Measurements from ENCODE around the gene ATP2C1.

ATP2C1 gene

DNA sequence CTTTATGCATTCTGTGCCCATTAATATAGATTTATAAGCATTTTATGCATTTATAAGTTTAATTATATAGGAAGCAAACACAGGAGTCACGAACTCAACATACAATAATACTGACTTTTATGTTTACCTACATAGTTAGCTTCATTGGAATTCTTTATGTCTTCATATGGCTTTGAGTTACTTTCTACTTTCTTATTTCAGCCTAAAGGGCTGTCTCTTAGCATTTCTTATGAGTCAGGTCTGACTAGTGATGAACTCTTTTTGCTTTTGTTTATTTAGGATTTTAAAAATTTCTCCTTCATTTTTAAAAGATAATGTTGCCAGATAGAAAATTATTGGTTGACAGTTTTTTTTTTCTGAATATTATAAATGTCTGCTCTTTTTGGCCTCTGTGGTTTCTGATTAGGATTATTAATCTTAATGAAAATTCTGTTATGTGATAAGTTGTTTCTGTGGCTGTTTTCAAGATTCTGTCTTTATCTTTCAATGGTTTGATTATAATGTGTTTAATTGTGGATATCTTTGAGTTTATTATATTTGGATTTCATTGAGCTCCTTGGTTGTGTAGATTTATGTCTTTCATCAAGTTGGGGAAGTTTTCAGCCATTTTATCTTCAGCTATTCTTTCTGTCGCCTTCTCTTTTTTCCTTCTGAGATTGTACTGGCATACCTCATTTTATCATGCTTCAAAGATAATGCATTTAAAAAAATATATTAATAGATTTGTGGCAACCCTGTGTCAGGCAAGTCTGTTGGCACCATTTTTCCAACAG is 54.3 kb downstream of the ATP2C1 start:
- H3K27me3 ChIP-seq (ENCODE audit: insufficient read depth, poor library complexity, severe bottlenecking) = no peaks in the 10 kb centered on the region
- TF ChIP-seq POLR2AphosphoS5 (IDR thresholded peaks at IDR 0.05; ENCODE audit: low read depth) (no peak), SPI1 (IDR thresholded peaks at IDR 0.05; ENCODE audit: borderline replicate concordance, low read depth) (no peak), GABPA (IDR thresholded peaks at IDR 0.05; ENCODE audit: low read depth) (no peak)
- TF ChIP-seq, protein P1, sequence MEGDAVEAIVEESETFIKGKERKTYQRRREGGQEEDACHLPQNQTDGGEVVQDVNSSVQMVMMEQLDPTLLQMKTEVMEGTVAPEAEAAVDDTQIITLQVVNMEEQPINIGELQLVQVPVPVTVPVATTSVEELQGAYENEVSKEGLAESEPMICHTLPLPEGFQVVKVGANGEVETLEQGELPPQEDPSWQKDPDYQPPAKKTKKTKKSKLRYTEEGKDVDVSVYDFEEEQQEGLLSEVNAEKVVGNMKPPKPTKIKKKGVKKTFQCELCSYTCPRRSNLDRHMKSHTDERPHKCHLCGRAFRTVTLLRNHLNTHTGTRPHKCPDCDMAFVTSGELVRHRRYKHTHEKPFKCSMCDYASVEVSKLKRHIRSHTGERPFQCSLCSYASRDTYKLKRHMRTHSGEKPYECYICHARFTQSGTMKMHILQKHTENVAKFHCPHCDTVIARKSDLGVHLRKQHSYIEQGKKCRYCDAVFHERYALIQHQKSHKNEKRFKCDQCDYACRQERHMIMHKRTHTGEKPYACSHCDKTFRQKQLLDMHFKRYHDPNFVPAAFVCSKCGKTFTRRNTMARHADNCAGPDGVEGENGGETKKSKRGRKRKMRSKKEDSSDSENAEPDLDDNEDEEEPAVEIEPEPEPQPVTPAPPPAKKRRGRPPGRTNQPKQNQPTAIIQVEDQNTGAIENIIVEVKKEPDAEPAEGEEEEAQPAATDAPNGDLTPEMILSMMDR (IDR thresholded peaks at IDR 0.05; ENCODE audit: insufficient read depth, low read length) = no peak
- TF ChIP-seq, protein P2, sequence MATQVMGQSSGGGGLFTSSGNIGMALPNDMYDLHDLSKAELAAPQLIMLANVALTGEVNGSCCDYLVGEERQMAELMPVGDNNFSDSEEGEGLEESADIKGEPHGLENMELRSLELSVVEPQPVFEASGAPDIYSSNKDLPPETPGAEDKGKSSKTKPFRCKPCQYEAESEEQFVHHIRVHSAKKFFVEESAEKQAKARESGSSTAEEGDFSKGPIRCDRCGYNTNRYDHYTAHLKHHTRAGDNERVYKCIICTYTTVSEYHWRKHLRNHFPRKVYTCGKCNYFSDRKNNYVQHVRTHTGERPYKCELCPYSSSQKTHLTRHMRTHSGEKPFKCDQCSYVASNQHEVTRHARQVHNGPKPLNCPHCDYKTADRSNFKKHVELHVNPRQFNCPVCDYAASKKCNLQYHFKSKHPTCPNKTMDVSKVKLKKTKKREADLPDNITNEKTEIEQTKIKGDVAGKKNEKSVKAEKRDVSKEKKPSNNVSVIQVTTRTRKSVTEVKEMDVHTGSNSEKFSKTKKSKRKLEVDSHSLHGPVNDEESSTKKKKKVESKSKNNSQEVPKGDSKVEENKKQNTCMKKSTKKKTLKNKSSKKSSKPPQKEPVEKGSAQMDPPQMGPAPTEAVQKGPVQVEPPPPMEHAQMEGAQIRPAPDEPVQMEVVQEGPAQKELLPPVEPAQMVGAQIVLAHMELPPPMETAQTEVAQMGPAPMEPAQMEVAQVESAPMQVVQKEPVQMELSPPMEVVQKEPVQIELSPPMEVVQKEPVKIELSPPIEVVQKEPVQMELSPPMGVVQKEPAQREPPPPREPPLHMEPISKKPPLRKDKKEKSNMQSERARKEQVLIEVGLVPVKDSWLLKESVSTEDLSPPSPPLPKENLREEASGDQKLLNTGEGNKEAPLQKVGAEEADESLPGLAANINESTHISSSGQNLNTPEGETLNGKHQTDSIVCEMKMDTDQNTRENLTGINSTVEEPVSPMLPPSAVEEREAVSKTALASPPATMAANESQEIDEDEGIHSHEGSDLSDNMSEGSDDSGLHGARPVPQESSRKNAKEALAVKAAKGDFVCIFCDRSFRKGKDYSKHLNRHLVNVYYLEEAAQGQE (IDR thresholded peaks at IDR 0.05; ENCODE audit: insufficient replicate concordance, low read depth) = no peak
- DNase-seq (ENCODE audit: low read depth in 1 of 2, low spot score in 1 of 2) = no peak
- no peak overlapping the region for H3K4me3 ChIP-seq (replicated peaks; ENCODE audit: insufficient read depth, low read length)
- H3K27ac ChIP-seq (replicated peaks) = no peak overlapping the region

- H3K27me3 ChIP-seq (ENCODE audit: insufficient read depth, poor library complexity, severe bottlenecking) = no peaks in the 10 kb centered on the region
- no peak overlapping the region for H3K4me3 ChIP-seq (replicated peaks; ENCODE audit: insufficient read depth, low read length)
- TF ChIP-seq, protein P1 (IDR thresholded peaks at IDR 0.05; ENCODE audit: insufficient read depth, low read length) = no peak
- TF ChIP-seq, protein P2 (IDR thresholded peaks at IDR 0.05; ENCODE audit: insufficient replicate concordance, low read depth) = no peak
- TF ChIP-seq GABPA (IDR thresholded peaks at IDR 0.05; ENCODE audit: low read depth) (no peak), POLR2AphosphoS5 (IDR thresholded peaks at IDR 0.05; ENCODE audit: low read depth) (no peak), SPI1 (IDR thresholded peaks at IDR 0.05; ENCODE audit: borderline replicate concordance, low read depth) (no peak)
- H3K27ac ChIP-seq (replicated peaks) = no peak overlapping the region
- DNase-seq (ENCODE audit: low read depth in 1 of 2, low spot score in 1 of 2) = no peak
Observed at GRCh38 chr3:130948929-130949328, 55.0 kb downstream of the ATP2C1 start.

DNA sequence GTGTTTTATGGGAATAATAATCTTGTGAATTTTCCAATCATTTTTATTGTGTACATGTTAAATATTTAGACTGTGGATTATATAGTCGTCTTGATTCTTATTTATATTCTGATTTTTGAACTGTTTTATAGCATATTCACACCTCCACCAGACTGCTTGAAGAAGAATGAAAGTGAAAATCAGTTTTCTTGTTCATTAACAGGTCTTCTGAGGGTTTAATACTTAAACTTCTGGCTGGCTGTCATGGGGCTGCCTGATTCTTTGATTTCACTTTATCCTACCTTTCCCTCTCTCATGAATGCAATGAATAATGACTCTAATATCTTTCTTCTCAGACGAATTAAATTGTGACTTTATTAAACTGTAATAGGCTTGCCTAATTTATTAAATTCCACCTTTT is 56.2 kb downstream of the ATP2C1 start:
- DNase-seq (ENCODE audit: low read depth in 1 of 2, low spot score in 1 of 2) = no peak
- no peak overlapping the region for H3K27ac ChIP-seq (replicated peaks)
- no peaks in the 10 kb centered on the region for H3K27me3 ChIP-seq (ENCODE audit: insufficient read depth, poor library complexity, severe bottlenecking)
- H3K4me3 ChIP-seq (replicated peaks; ENCODE audit: insufficient read depth, low read length) = no peak overlapping the region
- TF ChIP-seq, protein P2 (IDR thresholded peaks at IDR 0.05; ENCODE audit: insufficient replicate concordance, low read depth) = no peak
- TF ChIP-seq SPI1 (IDR thresholded peaks at IDR 0.05; ENCODE audit: borderline replicate concordance, low read depth) = no peak
- TF ChIP-seq, protein P1 (IDR thresholded peaks at IDR 0.05; ENCODE audit: insufficient read depth, low read length) = no peak
- no peak for TF ChIP-seq POLR2AphosphoS5 (IDR thresholded peaks at IDR 0.05; ENCODE audit: low read depth)
- no peak for TF ChIP-seq GABPA (IDR thresholded peaks at IDR 0.05; ENCODE audit: low read depth)
